GM12873 (cell line): ENCODE results near the gene ACSM3.

Experiments used
- TF ChIP-seq, protein P1 (sequence below): IDR thresholded peaks from 2 replicates; pipeline ENCODE4 v1.5.1; 2012; ENCODE audit warnings: low read depth, mild to moderate bottlenecking, moderate library complexity, low read length, control low read depth; ENCODE audit not compliant: insufficient read depth; ENCODE audit errors: missing control alignments

The ACSM3 gene

DNA sequence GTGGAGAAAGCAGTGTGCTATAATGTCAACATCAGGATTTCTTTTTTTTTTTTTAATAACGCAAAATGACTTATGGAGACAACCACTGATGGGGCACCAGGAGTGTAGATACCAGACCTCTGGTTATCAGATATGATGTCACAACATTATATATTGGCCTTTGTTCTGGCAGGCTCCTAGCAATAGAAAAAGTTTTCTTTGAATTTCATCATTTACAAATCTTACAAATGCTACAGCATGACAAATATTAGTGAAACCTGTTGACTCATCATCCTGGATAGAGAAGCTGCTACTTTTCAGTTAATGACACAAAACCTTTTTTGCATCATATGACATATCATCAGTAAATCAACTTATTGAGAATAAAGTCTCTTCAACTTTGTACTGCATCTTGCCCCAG lies 28.3 kb upstream of the ACSM3 start:
- TF ChIP-seq, protein P1, sequence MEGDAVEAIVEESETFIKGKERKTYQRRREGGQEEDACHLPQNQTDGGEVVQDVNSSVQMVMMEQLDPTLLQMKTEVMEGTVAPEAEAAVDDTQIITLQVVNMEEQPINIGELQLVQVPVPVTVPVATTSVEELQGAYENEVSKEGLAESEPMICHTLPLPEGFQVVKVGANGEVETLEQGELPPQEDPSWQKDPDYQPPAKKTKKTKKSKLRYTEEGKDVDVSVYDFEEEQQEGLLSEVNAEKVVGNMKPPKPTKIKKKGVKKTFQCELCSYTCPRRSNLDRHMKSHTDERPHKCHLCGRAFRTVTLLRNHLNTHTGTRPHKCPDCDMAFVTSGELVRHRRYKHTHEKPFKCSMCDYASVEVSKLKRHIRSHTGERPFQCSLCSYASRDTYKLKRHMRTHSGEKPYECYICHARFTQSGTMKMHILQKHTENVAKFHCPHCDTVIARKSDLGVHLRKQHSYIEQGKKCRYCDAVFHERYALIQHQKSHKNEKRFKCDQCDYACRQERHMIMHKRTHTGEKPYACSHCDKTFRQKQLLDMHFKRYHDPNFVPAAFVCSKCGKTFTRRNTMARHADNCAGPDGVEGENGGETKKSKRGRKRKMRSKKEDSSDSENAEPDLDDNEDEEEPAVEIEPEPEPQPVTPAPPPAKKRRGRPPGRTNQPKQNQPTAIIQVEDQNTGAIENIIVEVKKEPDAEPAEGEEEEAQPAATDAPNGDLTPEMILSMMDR, result no peak

DNA sequence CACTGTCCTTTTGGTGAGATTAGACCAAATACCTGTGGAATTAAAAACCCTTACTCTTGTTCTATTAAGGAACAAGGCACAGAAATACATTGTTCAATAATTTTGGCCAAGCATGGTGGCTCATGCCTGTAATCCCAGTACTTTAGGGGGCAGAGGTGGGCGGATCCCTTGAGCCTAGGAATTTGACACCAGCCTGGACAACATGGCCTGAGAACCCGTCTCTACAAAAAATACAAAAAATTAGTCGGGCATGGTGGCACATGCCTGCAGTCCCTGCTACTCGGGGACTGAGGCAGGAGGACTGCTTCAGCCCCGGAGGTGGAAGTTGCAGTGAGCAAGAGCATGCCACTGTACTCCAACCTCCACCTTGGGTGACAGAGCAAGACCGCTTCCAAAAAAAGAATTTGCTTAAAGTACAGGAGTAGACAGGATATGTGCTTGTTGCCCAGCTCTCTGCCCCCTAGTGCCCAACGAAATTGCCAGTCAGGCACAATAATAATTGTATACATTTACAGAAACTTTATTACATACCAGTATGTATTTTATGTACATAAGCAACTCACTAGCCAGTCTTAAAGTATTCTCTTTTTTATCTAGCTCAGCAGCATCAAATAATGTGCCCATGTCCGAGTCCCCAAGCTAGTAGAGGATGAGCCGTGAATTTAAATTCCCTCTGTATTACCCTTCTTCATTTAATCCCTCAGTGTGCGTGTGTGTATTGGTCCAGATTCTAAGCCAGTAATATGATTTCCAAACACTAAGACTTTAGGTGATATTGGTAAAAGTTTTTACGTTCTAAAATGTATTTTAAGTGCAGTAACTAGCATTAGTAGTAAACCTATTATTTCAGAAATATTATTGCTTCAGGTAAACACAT lies 23.6 kb upstream of the ACSM3 start:
- TF ChIP-seq, protein P1, result peak; percentile 48

DNA sequence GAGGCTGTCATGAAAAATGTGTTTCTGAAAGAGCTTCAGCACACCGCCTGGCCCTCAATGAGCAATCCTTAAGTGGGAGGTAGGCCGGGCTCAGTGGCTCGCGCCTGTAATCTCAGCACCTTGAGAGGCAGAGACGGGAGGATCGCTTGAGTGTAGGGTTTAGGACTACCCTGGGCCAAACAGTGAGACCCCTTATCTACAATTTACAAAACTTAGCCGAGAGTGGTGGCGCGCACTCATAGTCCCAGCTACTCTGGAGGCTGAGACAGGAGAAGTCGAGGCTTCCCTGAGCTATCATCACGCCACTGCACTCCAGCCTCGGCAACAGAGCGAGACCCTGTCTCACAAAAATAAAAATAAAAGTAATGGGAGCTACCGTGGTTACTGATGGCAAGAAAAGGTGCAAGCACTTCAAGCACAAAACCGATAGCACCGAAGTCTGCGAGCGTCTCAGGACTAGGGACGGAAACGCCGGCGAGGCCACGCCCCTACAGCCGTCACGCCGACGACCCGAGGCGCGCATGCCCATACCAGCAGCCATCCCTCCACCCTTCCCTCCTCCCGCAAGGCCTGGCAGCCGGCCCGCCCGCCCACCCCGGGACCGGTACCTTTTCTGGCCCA lies 22.8 kb upstream of the ACSM3 start:
- TF ChIP-seq, protein P1, result no peak

DNA sequence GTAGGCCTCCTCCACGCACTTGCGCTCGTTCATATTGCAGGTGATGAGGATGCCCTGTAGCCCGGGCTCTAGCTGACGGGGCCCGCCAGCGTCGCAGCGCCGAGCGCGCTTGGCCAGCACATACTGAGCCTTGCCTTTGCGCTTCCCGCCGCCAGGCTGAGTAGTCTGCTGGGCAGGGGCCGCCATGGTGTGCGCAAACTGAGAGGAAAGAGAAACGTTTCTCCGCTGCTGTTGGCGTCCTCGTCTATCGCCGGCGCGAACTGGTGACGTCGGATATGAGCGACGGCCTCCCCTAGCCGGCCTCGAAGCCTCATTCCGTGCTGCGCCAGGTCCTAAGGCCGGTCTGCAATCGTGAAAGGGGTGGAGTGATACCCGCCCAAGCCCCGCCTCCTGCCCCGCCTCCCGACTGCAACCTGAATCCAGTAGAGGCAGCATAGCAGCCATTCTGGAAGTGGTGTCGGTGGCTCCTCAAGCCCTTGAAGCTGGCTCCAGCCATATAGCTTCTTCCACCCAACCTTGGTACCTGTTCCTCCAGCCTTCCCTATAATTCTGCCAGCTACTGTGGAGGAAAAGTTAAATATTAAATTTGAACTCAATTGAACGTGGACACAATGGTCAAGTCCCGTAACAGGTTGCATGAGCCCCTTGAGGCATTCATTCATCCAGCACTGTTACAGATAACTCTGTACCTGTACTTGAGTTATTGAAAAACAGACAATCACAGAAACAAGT lies 22.1 kb upstream of the ACSM3 start, which contains the start of gene THUMPD1:
THUMPD1 (minus strand) TSS at position 265 of the 732 bp plus-strand sequence; CDS start at position 186, 79 bp downstream.
- TF ChIP-seq, protein P1, result peak; percentile 27

DNA sequence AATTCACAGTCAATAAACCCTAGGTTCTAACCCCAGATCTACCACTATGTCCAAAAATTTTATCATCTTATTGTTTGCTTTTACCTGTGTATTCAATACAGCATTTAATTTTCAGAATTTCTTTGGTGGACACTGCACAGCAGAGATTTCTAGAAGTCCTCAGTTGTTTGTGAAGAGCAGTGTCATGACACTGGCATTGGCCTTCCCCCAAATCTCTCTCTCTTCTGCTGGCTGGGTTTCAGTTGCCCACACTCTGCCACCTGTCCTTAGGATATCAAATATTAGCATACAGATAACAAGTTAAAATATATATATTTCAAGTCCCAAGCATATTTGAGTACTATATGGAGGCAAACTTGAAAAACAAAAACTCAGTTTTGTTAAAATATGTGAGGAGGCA lies 20.2 kb upstream of the ACSM3 start:
- TF ChIP-seq, protein P1, result no peak

DNA sequence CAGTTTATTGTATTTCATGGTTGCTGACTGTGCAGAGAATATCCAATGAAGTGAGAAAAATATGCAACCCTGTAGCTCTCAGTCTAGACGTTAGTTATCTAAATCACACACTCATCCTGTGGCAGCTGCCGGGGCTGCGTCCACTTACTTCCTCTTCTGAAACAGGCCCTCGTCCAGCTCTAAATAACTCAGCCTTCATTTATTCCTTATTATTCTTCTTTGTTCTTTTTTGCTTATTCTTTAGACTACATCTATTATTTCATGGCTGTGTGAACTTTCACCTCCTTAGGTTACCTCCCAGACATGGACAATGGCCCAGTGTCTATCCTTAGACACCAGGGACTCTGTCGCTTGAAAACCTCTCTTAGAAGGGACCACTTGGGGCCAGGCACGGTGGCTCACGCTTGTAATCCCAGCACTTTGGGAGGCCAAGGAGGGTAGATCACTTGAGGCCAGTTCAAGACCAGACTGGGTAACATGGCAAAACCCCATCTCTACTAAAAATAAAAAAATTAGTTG lies 18.8 kb upstream of the ACSM3 start:
- TF ChIP-seq, protein P1, result no peak
